Ishikawa (cell line): ENCODE data around the gene KCTD2.
A peak's percentile ranks its signal among the peaks of the same experiment; 100 is the strongest.

Experiments used
- CEBPB ChIP-seq: IDR thresholded peaks from 2 replicates; pipeline ENCODE4 v1.6.1; 2012
- CREB1 ChIP-seq: IDR thresholded peaks from 2 replicates; pipeline ENCODE4 v1.6.1; 2012; ENCODE audit warnings: low read depth
- EGR1 ChIP-seq: IDR thresholded peaks from 2 replicates; pipeline ENCODE4 v1.6.1; 2012
- EP300 ChIP-seq: IDR thresholded peaks from 2 replicates; pipeline ENCODE4 v1.6.1; 2012; ENCODE audit warnings: borderline replicate concordance
- FOXM1 ChIP-seq: IDR thresholded peaks from 2 replicates; pipeline ENCODE4 v1.6.1; 2012; ENCODE audit warnings: low read depth, borderline replicate concordance
- MAX ChIP-seq: IDR thresholded peaks from 2 replicates; pipeline ENCODE4 v1.6.1; 2012
- NFIC ChIP-seq: IDR thresholded peaks from 2 replicates; pipeline ENCODE4 v1.6.1; 2012
- RAD21 ChIP-seq: IDR thresholded peaks from 2 replicates; pipeline ENCODE4 v1.6.1; 2012; ENCODE audit warnings: low read depth
- REST ChIP-seq: IDR thresholded peaks from 2 replicates; pipeline ENCODE4 v1.6.1; 2012; ENCODE audit warnings: low read depth, mild to moderate bottlenecking
- TAF1 ChIP-seq: IDR thresholded peaks from 2 replicates; pipeline ENCODE4 v1.6.1; 2012; ENCODE audit warnings: low read depth, mild to moderate bottlenecking
- TCF12 ChIP-seq: IDR thresholded peaks from 2 replicates; pipeline ENCODE4 v1.6.1; 2012; ENCODE audit warnings: low read depth
- TEAD4 ChIP-seq: IDR thresholded peaks from 2 replicates; pipeline ENCODE4 v1.6.1; 2012
- USF1 ChIP-seq: IDR thresholded peaks from 2 replicates; pipeline ENCODE4 v1.6.1; 2012
- YY1 ChIP-seq: IDR thresholded peaks from 2 replicates; pipeline ENCODE4 v1.6.1; 2012; ENCODE audit warnings: low read depth
- ZBTB7A ChIP-seq: IDR thresholded peaks from 2 replicates; pipeline ENCODE4 v1.6.1; 2012; ENCODE audit warnings: low read depth

KCTD2 gene

GRCh38 chr17:75090871-75091854, 44.1 kb downstream of the KCTD2 start:
- TF ChIP-seq EP300 (peak; percentile 59; the same call in 1 of the 2 replicates), RAD21 (no peak), ZBTB7A (peak; percentile 91), FOXM1 (no peak), NFIC (peak; percentile 89), MAX (peak; percentile 82), YY1 (peak; percentile 15; the same call in 1 of the 2 replicates), TCF12 (no peak; the same call in 1 of the 2 replicates)

GRCh38 chr17:75091855-75092327, 44.9 kb downstream of the KCTD2 start:
- TF ChIP-seq TCF12 = no peak
- TF ChIP-seq ZBTB7A = no peak
- no peak for TF ChIP-seq CREB1
- no peak for TF ChIP-seq TEAD4
- TF ChIP-seq EGR1 = no peak
- TF ChIP-seq EP300 = no peak
- no peak for TF ChIP-seq CEBPB
- TF ChIP-seq FOXM1 = no peak
- no peak for TF ChIP-seq TAF1
- TF ChIP-seq RAD21 = no peak
- TF ChIP-seq YY1 = no peak

- TF ChIP-seq NFIC (peak; percentile 61; the same call in 1 of the 2 replicates), YY1 (no peak), CEBPB (0 out of 2 replicates have a peak, but pooled peaks have one; percentile 12), TCF12 (0 out of 2 replicates have a peak, but pooled peaks have one; percentile 10)
Observed at GRCh38 chr17:75093548-75094158, 46.6 kb downstream of the KCTD2 start.

- no peak for TF ChIP-seq TEAD4
- no peak for TF ChIP-seq CEBPB
- TF ChIP-seq TCF12 = no peak
- TF ChIP-seq USF1 = no peak
- TF ChIP-seq NFIC = no peak
- TF ChIP-seq TAF1 = no peak
- TF ChIP-seq EP300 = no peak
- no peak for TF ChIP-seq YY1
- no peak for TF ChIP-seq MAX
- TF ChIP-seq FOXM1 = no peak
- TF ChIP-seq RAD21 = no peak
- TF ChIP-seq ZBTB7A = no peak
- TF ChIP-seq EGR1 = no peak
- no peak for TF ChIP-seq CREB1
- no peak for TF ChIP-seq REST
Observed at GRCh38 chr17:75094871-75095399, 47.9 kb downstream of the KCTD2 start.

GRCh38 chr17:75096082-75096625, 49.1 kb downstream of the KCTD2 start:
- TF ChIP-seq MAX (peak; percentile 87), TAF1 (peak; percentile 42; the same call in 1 of the 2 replicates), TCF12 (peak; percentile 94), NFIC (peak; percentile 99), USF1 (peak; percentile 35), YY1 (no peak), TEAD4 (peak; percentile 99), CREB1 (no peak), EGR1 (0 out of 2 replicates have a peak, but pooled peaks have one; percentile 23), ZBTB7A (no peak), REST (no peak), EP300 (peak; percentile 90), FOXM1 (no peak; the same call in 1 of the 2 replicates), CEBPB (peak; percentile 30; the same call in 1 of the 2 replicates), RAD21 (peak; percentile 58)
